Type B pancreatic cell (in vitro differentiated cells): ENCODE data around the gene RPS21. TPM values are rescaled to one million over a fixed set of nuclear protein-coding genes. Genes with fewer than 3 reads are reported as not detected.

Source experiments
- DNase-seq: peaks from one replicate; pipeline ENCODE4 v3.0.0; 2021; ENCODE audit warnings: mixed read lengths; ENCODE audit not compliant: unreplicated experiment; ENCODE audit errors: extremely low spot score
- H3K27ac Mint-ChIP-seq: 2 replicates; pipeline ENCODE4 v1.8.0; 2021; ENCODE audit warnings: mild to moderate bottlenecking, mixed read lengths
- H3K27me3 Mint-ChIP-seq: 2 replicates; pipeline ENCODE4 v1.8.0; 2021; ENCODE audit warnings: mixed read lengths
- H3K36me3 Mint-ChIP-seq: 2 replicates; pipeline ENCODE4 v1.8.0; 2021; ENCODE audit warnings: mixed read lengths
- H3K4me1 Mint-ChIP-seq: one replicate; pipeline ENCODE4 v1.8.0; 2021; ENCODE audit warnings: mixed read lengths; ENCODE audit not compliant: unreplicated experiment
- H3K4me3 Mint-ChIP-seq: 2 replicates; pipeline ENCODE4 v1.8.0; 2021; ENCODE audit warnings: mild to moderate bottlenecking, mixed read lengths
- H3K9me3 Mint-ChIP-seq: 2 replicates; pipeline ENCODE4 v1.8.0; 2021; ENCODE audit warnings: mixed read lengths
- total RNA-seq: library from RNA; stranded (reverse); gene quantifications from 2 replicates; pipeline ENCODE4 v1.2.1, GENCODE V29; 2021; ENCODE audit warnings: low replicate concordance
- TF ChIP-seq, protein P1 (sequence below): fragments of 200-600 bp; sonication (generic); conservative IDR thresholded peaks from 2 replicates; pipeline ENCODE4 v1.5.0; 2021; ENCODE audit warnings: antibody characterized with exemption, mild to moderate bottlenecking

Gene RPS21
- total RNA-seq, 1 donor from 2014 or later: 1,432 TPM

DNA sequence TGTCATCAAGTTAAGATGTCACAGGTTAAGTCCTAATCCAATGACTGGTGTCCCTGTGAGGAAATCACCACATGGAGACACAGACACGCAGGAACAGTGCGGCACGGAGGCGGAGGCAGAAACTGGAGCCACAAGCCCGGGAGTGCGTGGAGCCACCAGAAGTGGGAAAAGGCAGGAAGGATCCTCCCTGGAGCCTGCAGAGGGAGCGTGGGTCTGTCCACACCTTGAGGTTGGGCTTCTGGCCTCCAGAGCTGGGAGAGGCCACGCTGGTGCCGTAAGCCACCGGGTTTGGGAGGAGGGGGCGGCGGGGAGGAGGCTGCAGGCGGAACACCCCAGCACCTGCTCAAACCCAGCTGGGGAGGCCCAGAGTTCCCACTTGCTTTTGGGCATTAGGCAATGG lies 16.4 kb downstream of the RPS21 start:
- Mint-ChIP-seq H3K9me3 (no peaks in the 10 kb centered on the region), H3K36me3 (no peaks in the 10 kb centered on the region), H3K4me3 (peak overlapping the region; percentile 47), H3K27ac (no peak overlapping the region), H3K4me1 (peaks cover 10% of the 10 kb centered on the region), H3K27me3 (no peaks in the 10 kb centered on the region)
- TF ChIP-seq, protein P1, sequence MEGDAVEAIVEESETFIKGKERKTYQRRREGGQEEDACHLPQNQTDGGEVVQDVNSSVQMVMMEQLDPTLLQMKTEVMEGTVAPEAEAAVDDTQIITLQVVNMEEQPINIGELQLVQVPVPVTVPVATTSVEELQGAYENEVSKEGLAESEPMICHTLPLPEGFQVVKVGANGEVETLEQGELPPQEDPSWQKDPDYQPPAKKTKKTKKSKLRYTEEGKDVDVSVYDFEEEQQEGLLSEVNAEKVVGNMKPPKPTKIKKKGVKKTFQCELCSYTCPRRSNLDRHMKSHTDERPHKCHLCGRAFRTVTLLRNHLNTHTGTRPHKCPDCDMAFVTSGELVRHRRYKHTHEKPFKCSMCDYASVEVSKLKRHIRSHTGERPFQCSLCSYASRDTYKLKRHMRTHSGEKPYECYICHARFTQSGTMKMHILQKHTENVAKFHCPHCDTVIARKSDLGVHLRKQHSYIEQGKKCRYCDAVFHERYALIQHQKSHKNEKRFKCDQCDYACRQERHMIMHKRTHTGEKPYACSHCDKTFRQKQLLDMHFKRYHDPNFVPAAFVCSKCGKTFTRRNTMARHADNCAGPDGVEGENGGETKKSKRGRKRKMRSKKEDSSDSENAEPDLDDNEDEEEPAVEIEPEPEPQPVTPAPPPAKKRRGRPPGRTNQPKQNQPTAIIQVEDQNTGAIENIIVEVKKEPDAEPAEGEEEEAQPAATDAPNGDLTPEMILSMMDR: no peak
- DNase-seq: no peak

DNA sequence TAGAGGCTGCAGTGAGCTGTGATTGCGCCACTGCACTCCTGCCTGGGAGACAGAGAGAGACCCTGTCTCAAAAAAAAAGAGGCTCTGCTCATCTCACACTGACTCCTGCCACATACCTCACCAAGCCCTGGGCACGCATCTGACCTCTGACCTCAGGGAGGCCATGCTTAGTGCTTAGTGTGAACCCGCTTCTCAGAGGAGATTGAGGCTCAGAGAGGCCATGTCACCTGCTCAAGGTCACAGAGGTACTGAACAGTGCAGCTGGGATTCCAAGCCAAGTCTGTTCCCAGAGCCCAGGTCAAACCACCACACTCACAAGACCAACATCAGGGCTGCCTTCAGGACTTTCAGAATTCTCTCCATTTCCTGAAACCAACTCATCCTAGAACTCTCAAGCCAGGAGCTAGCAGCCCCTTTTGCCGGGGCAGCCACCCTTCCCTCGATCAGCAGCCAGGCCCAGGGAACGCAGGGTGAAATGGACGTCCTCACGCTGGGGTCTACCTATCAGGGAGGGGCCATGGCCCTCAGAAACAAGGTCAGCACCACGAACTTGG lies 17.3 kb downstream of the RPS21 start:
- DNase-seq: no peak
- H3K4me3 Mint-ChIP-seq: peak overlapping the region; percentile 64
- H3K27me3 Mint-ChIP-seq: no peaks in the 10 kb centered on the region
- no peaks in the 10 kb centered on the region for H3K9me3 Mint-ChIP-seq
- H3K4me1 Mint-ChIP-seq: peaks cover 10% of the 10 kb centered on the region
- TF ChIP-seq, protein P1: no peak
- H3K36me3 Mint-ChIP-seq: no peaks in the 10 kb centered on the region
- H3K27ac Mint-ChIP-seq: peak overlapping the region; percentile 18

DNA sequence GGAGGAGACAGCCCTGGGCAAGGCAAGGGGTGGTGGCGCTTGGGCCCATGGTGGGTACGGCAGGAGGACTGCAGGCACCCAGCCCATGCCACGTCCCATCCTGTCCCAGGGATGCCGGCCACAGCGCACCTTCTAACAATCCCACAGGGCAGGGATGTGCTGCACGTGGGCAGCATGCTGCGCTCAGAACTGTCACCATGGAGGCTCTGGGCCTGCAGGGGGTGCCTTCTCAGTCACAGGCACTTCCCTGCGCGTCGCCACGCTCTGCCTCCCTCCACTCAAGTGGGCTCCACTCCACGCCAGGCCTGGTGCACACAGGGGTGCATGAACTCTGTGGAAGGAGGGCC lies 17.8 kb downstream of the RPS21 start:
- peaks cover 14% of the 10 kb centered on the region for H3K4me1 Mint-ChIP-seq
- DNase-seq: no peak
- H3K4me3 Mint-ChIP-seq: no peak overlapping the region
- no peaks in the 10 kb centered on the region for H3K36me3 Mint-ChIP-seq
- H3K27me3 Mint-ChIP-seq: no peaks in the 10 kb centered on the region
- H3K9me3 Mint-ChIP-seq: no peaks in the 10 kb centered on the region
- H3K27ac Mint-ChIP-seq: no peak overlapping the region
- TF ChIP-seq, protein P1: no peak

DNA sequence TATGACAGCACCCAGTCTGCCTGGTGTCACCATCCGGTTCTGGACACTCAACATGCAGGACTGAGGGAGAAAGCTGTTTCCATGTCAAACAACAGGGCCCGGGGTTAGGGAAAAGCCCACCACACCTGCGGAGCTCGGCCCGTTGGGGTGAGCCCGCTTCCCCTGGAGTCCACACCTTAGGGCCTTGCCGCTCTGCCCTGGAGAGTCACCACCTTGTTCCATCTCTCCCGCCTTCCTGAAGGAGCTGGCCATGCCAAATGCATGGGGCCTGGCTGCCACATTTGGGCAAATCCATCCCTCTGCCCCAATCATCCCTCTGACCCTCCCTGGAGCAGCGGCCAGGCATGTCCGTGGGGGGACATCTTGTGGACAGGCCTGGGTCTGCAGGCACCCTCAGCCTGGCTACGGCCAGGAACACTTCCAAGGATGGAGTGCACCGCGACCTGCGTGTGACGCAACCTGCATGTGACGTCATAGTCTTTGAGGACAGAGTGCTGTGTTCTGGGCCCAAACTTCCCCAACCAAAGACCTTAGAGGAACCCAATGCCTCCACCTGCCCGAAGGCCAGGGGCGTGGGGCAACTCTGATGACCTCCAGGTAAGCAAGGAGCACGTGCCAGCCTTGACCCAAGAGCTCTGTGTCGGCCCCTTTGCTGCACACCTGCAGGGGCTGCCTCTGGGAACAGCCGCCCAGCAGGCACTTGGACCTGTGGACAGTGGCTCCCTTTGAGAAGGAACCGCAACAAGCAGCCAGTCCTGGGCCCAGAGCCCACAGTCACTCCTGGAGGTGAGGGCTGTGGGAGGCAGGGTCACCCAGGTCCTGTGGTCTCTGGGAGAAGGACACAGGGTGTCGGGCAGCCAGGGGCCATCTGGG lies 18.4 kb downstream of the RPS21 start:
- TF ChIP-seq, protein P1: peak; percentile 73
- peaks cover 18% of the 10 kb centered on the region for H3K4me1 Mint-ChIP-seq
- no peaks in the 10 kb centered on the region for H3K27me3 Mint-ChIP-seq
- peak overlapping the region; percentile 68 for H3K27ac Mint-ChIP-seq
- H3K4me3 Mint-ChIP-seq: peak overlapping the region; percentile 85
- no peak for DNase-seq
- H3K9me3 Mint-ChIP-seq: no peaks in the 10 kb centered on the region
- no peaks in the 10 kb centered on the region for H3K36me3 Mint-ChIP-seq

DNA sequence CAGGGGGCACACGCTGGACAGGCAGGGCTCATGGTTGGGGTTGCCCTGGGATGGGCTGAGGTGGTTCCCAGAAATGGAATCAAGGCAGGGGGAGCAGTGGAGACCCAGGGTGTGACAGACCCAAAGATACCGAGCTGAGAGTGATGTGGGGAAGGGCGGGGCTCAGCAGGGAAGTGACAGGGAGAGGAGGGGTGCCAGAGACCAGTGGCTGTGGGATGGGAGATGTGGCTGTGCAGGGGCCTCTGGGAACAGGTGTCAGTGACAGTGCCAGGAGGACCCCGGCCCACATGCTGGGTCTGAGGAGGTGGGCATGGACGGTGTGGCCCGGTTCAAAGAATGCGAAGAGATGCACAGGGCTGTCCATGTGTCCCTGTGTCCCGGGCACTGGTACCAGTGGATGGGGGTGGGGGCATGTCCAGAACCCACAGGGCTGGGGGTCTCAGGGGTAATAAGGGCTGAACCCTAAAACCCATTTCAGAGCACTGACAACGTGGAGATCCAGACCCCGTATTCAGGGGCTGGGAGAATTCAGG lies 19.1 kb downstream of the RPS21 start:
- Mint-ChIP-seq H3K36me3 (no peaks in the 10 kb centered on the region), H3K9me3 (no peaks in the 10 kb centered on the region), H3K4me3 (peak overlapping the region; percentile 85), H3K27ac (peak overlapping the region; percentile 68), H3K27me3 (no peaks in the 10 kb centered on the region), H3K4me1 (peaks cover 18% of the 10 kb centered on the region)
- TF ChIP-seq, protein P1: no peak
- no peak for DNase-seq
